GM23248 (cell line): ENCODE data around the gene ULK4. TPM values are rescaled to one million over a fixed set of nuclear protein-coding genes. Genes with fewer than 3 reads are reported as not detected.

Experiments
- DNase-seq: peaks from one replicate; pipeline ENCODE4 v3.0.0-alpha.2; 2015
- H2AFZ ChIP-seq: fragments of 200-600 bp; sonication (generic); 2 replicates; pipeline ENCODE4 v1.6.1; 2016; ENCODE audit warnings: antibody characterized with exemption
- H3F3A ChIP-seq: fragments of 200-600 bp; sonication (generic); 2 replicates; pipeline ENCODE4 v1.6.1; 2016; ENCODE audit warnings: mild to moderate bottlenecking, antibody characterized with exemption, mixed run types; ENCODE audit not compliant: insufficient read depth
- H3K27ac ChIP-seq: fragments of 200-600 bp; sonication (generic); 2 replicates; pipeline ENCODE4 v1.5.1; 2016; ENCODE audit warnings: mild to moderate bottlenecking
- H3K27me3 ChIP-seq: fragments of 200-600 bp; sonication (generic); replicated peaks from 2 replicates; pipeline ENCODE4 v1.6.1; 2016; ENCODE audit warnings: mild to moderate bottlenecking; ENCODE audit not compliant: insufficient read depth
- H3K36me3 ChIP-seq: fragments of 200-600 bp; sonication (generic); 2 replicates; pipeline ENCODE4 v1.6.1; 2016; ENCODE audit warnings: low read depth, mild to moderate bottlenecking
- H3K4me1 ChIP-seq: fragments of 200-600 bp; sonication (generic); 2 replicates; pipeline ENCODE4 v1.6.1; 2016; ENCODE audit warnings: mild to moderate bottlenecking; ENCODE audit not compliant: insufficient read depth
- H3K4me2 ChIP-seq: fragments of 200-600 bp; sonication (generic); one replicate; pipeline ENCODE4 v1.6.1; 2016; ENCODE audit warnings: mild to moderate bottlenecking; ENCODE audit not compliant: unreplicated experiment
- H3K4me3 ChIP-seq: fragments of 200-600 bp; sonication (generic); 2 replicates; pipeline ENCODE4 v1.5.1; 2016; ENCODE audit warnings: mild to moderate bottlenecking
- H3K79me2 ChIP-seq: fragments of 200-600 bp; sonication (generic); 2 replicates; pipeline ENCODE4 v1.6.1; 2016; ENCODE audit warnings: mild to moderate bottlenecking; ENCODE audit not compliant: insufficient read depth
- H3K9ac ChIP-seq: fragments of 200-600 bp; sonication (generic); 2 replicates; pipeline ENCODE4 v1.6.1; 2016; ENCODE audit warnings: mild to moderate bottlenecking
- H3K9me2 ChIP-seq: fragments of 200-600 bp; sonication (generic); 2 replicates; pipeline ENCODE4 v1.6.1; 2016; ENCODE audit warnings: mixed run types, mild to moderate bottlenecking, moderate library complexity; ENCODE audit not compliant: insufficient read depth
- H3K9me3 ChIP-seq: fragments of 200-600 bp; sonication (generic); one replicate; pipeline ENCODE4 v1.6.1; 2017; ENCODE audit warnings: low read depth
- H4K20me1 ChIP-seq: fragments of 200-600 bp; sonication (generic); 2 replicates; pipeline ENCODE4 v1.6.0; 2016; ENCODE audit not compliant: insufficient read depth
- EZH2 ChIP-seq: fragments of 200-600 bp; sonication (generic); IDR thresholded peaks from 2 replicates; pipeline ENCODE4 v1.6.1; 2018; ENCODE audit warnings: antibody characterized with exemption, mild to moderate bottlenecking; ENCODE audit not compliant: insufficient read depth, poor library complexity, severe bottlenecking
- EZH2phosphoT487 ChIP-seq: fragments of 200-600 bp; sonication (generic); IDR thresholded peaks from 2 replicates; pipeline ENCODE4 v1.6.1; 2018; ENCODE audit warnings: antibody characterized with exemption, moderate library complexity, mild to moderate bottlenecking, low read depth; ENCODE audit not compliant: insufficient read depth
- WGBS, 2 experiments: methylation state at CpG; one replicate each; pipeline ENCODE4 v1.1.6; 2015 to 2017; ENCODE audit warnings: low lambda C conversion rate in 2 of 2, low coverage in 1 of 2; ENCODE audit errors: missing lambda C conversion rate in 2 of 2; 5-methylcytosine and 5-hydroxymethylcytosine counted together
- in situ Hi-C: fragments of 300-500 bp; cut with MboI; formaldehyde crosslinking; loops from 2 replicates; pipeline ENCODE4 v1.15.0; 2020
- polyA plus RNA-seq: library from polyadenylated mRNA; unstranded; fragments of >200 nt; fragmentation: Nextera tagmentation; extraction: Ambion mirVana; gene quantifications from 2 replicates; pipeline ENCODE4 v1.2.1, GENCODE V29; 2016
- total RNA-seq: library from RNA; depleted of rRNA; stranded (reverse); fragments of >200 nt; shearing (Covaris generic); gene quantifications from 2 replicates; pipeline ENCODE4 v1.2.3, GENCODE V29; 2014

ULK4 gene
- total and polyA plus RNA-seq, 2 experiments from 2014 or later = 3.5 to 20.3 TPM

DNA sequence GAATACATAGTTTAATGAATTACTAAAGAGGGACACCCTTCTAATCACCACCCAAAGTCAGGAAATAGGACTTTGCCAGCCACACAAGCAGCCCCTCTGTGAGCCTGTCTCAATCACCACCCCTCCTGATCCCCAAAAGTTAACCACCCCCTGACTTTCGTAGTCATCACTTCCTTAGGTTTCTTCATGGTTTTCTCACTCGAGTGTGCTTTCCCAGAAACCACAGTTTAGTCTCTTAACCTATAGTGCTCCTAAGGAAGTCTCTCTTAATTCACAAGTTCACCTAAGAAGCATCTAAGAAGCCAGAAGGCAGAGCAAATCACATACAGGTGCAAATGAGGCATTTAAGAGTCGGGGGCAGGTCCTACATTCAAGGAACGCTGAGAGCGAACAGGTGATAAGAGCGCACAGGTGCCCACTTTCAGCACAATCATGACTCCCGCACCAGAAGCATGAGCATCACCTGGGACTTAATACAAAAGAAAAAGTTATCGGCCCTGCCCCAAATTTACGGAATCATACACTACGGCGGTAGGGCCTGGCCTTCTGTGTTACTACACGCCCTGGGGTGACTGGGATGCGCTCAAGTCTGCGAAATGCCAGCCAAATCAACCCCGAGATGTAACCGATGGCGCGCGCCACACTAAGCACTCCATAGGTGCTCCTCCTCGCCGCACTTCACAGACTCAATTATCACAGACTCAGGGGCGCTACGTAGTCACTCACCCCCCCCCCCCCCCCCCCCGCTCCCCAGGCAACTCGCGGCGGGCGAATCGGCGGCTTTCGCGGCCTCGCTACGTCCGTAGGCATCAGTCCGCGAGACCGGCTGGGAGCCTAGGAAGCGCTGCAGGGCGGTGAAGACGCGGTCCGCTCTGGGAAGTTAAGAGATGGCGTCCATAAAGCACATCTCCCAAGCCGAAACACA lies 815 bp downstream of the ULK4 start:
- Histone ChIP-seq H3K4me3 (peak overlapping the region; percentile 76), H3K79me2 (peaks cover 49% of the 10 kb centered on the region), H3K4me1 (peaks cover 8% of the 10 kb centered on the region; the same call in 1 of the 2 replicates), H4K20me1 (no peaks in the 10 kb centered on the region), H2AFZ (peak overlapping the region; percentile 84), H3K9ac (peak overlapping the region; percentile 92), H3K9me2 (no peaks in the 10 kb centered on the region), H3K27me3 (no peaks in the 10 kb centered on the region), H3K27ac (peak overlapping the region; percentile 90), H3K36me3 (no peaks in the 10 kb centered on the region), H3K9me3 (no peaks in the 10 kb centered on the region), H3K4me2 (peak overlapping the region; percentile 84), H3F3A (peaks cover 8% of the 10 kb centered on the region; the same call in 1 of the 2 replicates)
- in situ Hi-C loops = no loop called here
- TF ChIP-seq EZH2 = no peak
- TF ChIP-seq EZH2phosphoT487 = no peak
- 1 to 4% methylated on average over 30 to 45 of the region's 45 CpGs for WGBS, 2 experiments
- DNase-seq = peak; percentile 89

DNA sequence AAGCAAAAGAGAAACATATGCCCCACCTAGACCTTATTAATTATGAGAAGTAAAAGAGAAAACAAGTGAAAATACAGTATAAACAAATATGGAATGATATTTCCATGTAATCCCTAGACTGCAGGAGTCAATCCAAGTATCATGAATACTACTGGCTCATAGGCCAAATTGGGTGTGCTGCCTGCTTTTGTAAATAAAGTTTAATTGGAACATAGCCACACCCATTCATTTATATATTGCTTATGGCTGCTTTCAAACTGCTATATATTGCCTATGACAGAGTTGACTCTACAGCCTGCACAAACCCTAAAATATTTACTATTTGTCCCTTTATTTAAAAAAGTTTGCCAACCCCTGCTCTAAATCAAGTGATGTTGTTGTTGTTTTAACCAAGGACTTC lies 5.3 kb downstream of the ULK4 start:
- H3K9me2 ChIP-seq = no peaks in the 10 kb centered on the region
- H3F3A ChIP-seq = peaks cover 8% of the 10 kb centered on the region; the same call in 1 of the 2 replicates
- H3K4me1 ChIP-seq = peaks cover 8% of the 10 kb centered on the region; the same call in 1 of the 2 replicates
- no peaks in the 10 kb centered on the region for H4K20me1 ChIP-seq
- no peaks in the 10 kb centered on the region for H3K27me3 ChIP-seq
- peaks cover 53% of the 10 kb centered on the region for H3K79me2 ChIP-seq
- TF ChIP-seq EZH2 = no peak
- TF ChIP-seq EZH2phosphoT487 = no peak
- no peak overlapping the region for H3K9ac ChIP-seq
- H3K4me3 ChIP-seq = no peak overlapping the region
- H2AFZ ChIP-seq = no peak overlapping the region
- H3K4me2 ChIP-seq = no peak overlapping the region
- no peaks in the 10 kb centered on the region for H3K9me3 ChIP-seq
- in situ Hi-C loops = no loop called here
- no peak overlapping the region for H3K27ac ChIP-seq
- DNase-seq = no peak
- H3K36me3 ChIP-seq = no peaks in the 10 kb centered on the region

DNA sequence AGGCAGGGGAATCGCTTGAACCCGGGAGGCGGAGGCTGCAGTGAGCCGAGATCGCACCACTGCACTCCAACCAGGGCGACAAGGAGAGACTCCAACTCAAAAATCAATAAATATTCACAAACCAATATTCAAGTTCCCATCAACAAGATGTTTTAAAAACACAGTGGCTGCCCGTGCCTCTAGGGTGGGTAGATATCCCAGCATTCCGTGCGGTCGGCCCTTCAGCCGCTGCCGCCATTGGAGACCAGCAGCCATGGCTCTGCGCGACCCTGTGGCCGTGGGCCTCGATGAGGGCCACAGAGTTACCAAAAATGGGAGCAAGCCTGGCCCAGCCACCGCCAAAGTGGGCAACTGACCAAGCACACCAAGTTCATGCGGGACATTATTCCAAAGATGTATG lies 6.7 kb downstream of the ULK4 start:
- H3K4me2 ChIP-seq = no peak overlapping the region
- no peaks in the 10 kb centered on the region for H4K20me1 ChIP-seq
- H2AFZ ChIP-seq = no peak overlapping the region
- 0 out of 2 replicates have a peak, but pooled peaks cover 4% of the 10 kb centered on the region for H3K36me3 ChIP-seq
- peaks cover 45% of the 10 kb centered on the region for H3K79me2 ChIP-seq
- no peaks in the 10 kb centered on the region for H3K4me1 ChIP-seq
- H3K9me3 ChIP-seq = no peaks in the 10 kb centered on the region
- TF ChIP-seq EZH2 (no peak), EZH2phosphoT487 (no peak)
- H3K27ac ChIP-seq = no peak overlapping the region
- no peak overlapping the region for H3K4me3 ChIP-seq
- 92 to 94% methylated on average over 18 of the region's 18 CpGs for WGBS, 2 experiments
- H3F3A ChIP-seq = no peaks in the 10 kb centered on the region
- H3K9me2 ChIP-seq = no peaks in the 10 kb centered on the region
- no peak for DNase-seq
- no peak overlapping the region for H3K9ac ChIP-seq
- H3K27me3 ChIP-seq = no peaks in the 10 kb centered on the region
- in situ Hi-C loops = no loop called here

DNA sequence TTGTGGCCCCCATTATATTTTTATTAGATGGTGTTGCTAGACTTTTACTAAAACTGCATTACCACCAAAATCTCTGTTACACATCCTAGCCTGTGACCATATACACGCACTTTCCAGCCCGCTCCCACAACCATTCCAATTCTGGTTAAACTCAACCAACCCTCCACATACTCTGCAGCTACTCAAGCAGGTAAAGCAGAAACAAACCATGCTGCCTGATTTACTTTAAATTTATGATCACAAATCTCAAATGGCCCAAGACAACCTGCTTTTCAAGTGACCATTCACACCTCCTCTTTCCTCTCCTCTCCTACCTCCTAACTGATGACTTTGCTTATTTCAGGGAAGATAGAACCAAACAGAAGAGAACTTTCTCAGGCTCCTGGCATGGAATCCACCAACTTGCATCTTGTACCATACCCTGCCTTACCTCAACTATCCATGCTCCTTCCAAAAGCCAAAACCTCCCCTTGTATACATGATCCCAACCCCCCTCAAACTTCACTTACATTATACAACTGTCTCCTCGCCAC lies 18.5 kb downstream of the ULK4 start:
- Histone ChIP-seq H3K9me2 (no peaks in the 10 kb centered on the region), H3K9ac (no peak overlapping the region), H3K27me3 (no peaks in the 10 kb centered on the region), H3K4me1 (no peaks in the 10 kb centered on the region), H2AFZ (no peak overlapping the region), H3K4me2 (no peak overlapping the region), H3K9me3 (no peaks in the 10 kb centered on the region), H3K36me3 (no peaks in the 10 kb centered on the region), H4K20me1 (no peaks in the 10 kb centered on the region), H3F3A (no peaks in the 10 kb centered on the region), H3K79me2 (no peaks in the 10 kb centered on the region), H3K4me3 (no peak overlapping the region), H3K27ac (no peak overlapping the region)
- TF ChIP-seq EZH2phosphoT487 (no peak), EZH2 (no peak)
- 98 to 100% methylated on average over 3 of the region's 3 CpGs for WGBS, 2 experiments
- in situ Hi-C loops = no loop called here
- no peak for DNase-seq
